DND-41 (cell line): ENCODE results near the gene CYP4A22.
A peak's percentile ranks its signal among the peaks of the same experiment; 100 is the strongest.
"Not testable (repeated sequence)": the region's sequence is repeated elsewhere in the genome, so short reads cannot be mapped to it uniquely, and the experiment has no call there.

Source experiments
- ATAC-seq: fragments of 200-7000 bp; cut with Tn5 transposase; 3 replicates; pipeline ENCODE4 v1.9.1; 2021; ENCODE audit warnings: low read depth; ENCODE audit not compliant: insufficient read depth
- DNase-seq: peaks from one replicate; pipeline ENCODE4 v3.0.0-alpha.2; 2020
- H2AFZ ChIP-seq: 2 replicates; pipeline ENCODE4 v1.6.0; 2012; ENCODE audit warnings: low read depth, low read length
- H3K27ac ChIP-seq: 2 replicates; pipeline ENCODE4 v1.5.1; 2012; ENCODE audit warnings: low read length, inconsistent platforms
- H3K27me3 ChIP-seq: fragments of 200-600 bp; sonication (generic); 2 replicates; pipeline ENCODE4 v1.6.0; 2012; ENCODE audit warnings: low read length, mild to moderate bottlenecking, inconsistent platforms; ENCODE audit not compliant: insufficient read depth, poor library complexity
- H3K36me3 ChIP-seq: 2 replicates; pipeline ENCODE4 v1.5.1; 2012; ENCODE audit warnings: low read length, inconsistent platforms; ENCODE audit not compliant: insufficient read depth
- H3K4me1 ChIP-seq: 2 replicates; pipeline ENCODE4 v1.5.1; 2012; ENCODE audit warnings: mild to moderate bottlenecking, low read length; ENCODE audit not compliant: insufficient read depth
- H3K4me2 ChIP-seq: 2 replicates; pipeline ENCODE4 v1.6.0; 2012; ENCODE audit warnings: mild to moderate bottlenecking, moderate library complexity, low read length, inconsistent platforms; ENCODE audit not compliant: insufficient read depth
- H3K4me3 ChIP-seq, 2 experiments: fragments of 200-600 bp in 1 of 2; shearing (Covaris generic) in 1 of 2; 2 replicates each; pipeline ENCODE4 v1.5.1; 2012 to 2016; ENCODE audit warnings: inconsistent platforms in 2 of 2, low read length in 2 of 2, mild to moderate bottlenecking in 2 of 2, low read depth in 1 of 2, moderate library complexity in 1 of 2
- H3K79me2 ChIP-seq: 2 replicates; pipeline ENCODE4 v1.6.0; 2012; ENCODE audit warnings: low read length, inconsistent platforms; ENCODE audit not compliant: insufficient read depth
- H3K9ac ChIP-seq: 2 replicates; pipeline ENCODE4 v1.6.0; 2012; ENCODE audit warnings: low read depth, mild to moderate bottlenecking, inconsistent platforms, low read length, moderate library complexity
- H3K9me3 ChIP-seq: 2 replicates; pipeline ENCODE4 v1.5.1; 2012; ENCODE audit warnings: low read length, moderate library complexity, mild to moderate bottlenecking, inconsistent platforms; ENCODE audit not compliant: insufficient read depth, severe bottlenecking
- H4K20me1 ChIP-seq: 2 replicates; pipeline ENCODE4 v1.6.0; 2012; ENCODE audit warnings: low read length; ENCODE audit not compliant: insufficient read depth
- CTCF ChIP-seq: IDR thresholded peaks from 2 replicates; pipeline ENCODE4 v1.5.1; 2012; ENCODE audit warnings: borderline replicate concordance, low read length, moderate library complexity, mild to moderate bottlenecking; ENCODE audit not compliant: poor library complexity, severe bottlenecking; ENCODE audit errors: extremely low read depth
- EZH2 ChIP-seq: IDR thresholded peaks from 3 replicates; pipeline ENCODE4 v1.6.1; 2012; ENCODE audit warnings: borderline replicate concordance, low read depth, mild to moderate bottlenecking, moderate library complexity, low read length, inconsistent platforms; ENCODE audit not compliant: severe bottlenecking

Gene CYP4A22

GRCh38 chr1:47137198-47137597 is at the start of gene CYP4A22:
Gene CYP4A22 (plus strand): TSS chr1:47137441. CDS start chr1:47137486, 45 bp downstream.
- Histone ChIP-seq H4K20me1 (no peaks in the 10 kb centered on the region), H3K27ac (no peak within 1 kb of the TSS), H3K9ac (no peak within 1 kb of the TSS), H3K4me3 (no peak within 1 kb of the TSS), H2AFZ (no peak within 1 kb of the TSS), H3K36me3 (no peaks in the 10 kb centered on the region), H3K79me2 (no peaks in the 10 kb centered on the region), H3K9me3 (no peaks in the 10 kb centered on the region), H3K27me3 (peaks cover 6% of the 10 kb centered on the region), H3K4me2 (no peak within 1 kb of the TSS), H3K4me1 (no peaks in the 10 kb centered on the region)
- ATAC-seq, result no peak
- DNase-seq, result no peak
- no peak for TF ChIP-seq CTCF
- no peak for TF ChIP-seq EZH2

GRCh38 chr1:47089356-47089755 is 47.9 kb upstream of the CYP4A22 start:
- H4K20me1 ChIP-seq, H3K27me3 ChIP-seq, H3K9me3 ChIP-seq, H2AFZ ChIP-seq, H3K9ac ChIP-seq, H3K4me3 ChIP-seq, ATAC-seq, H3K36me3 ChIP-seq, H3K4me2 ChIP-seq, H3K79me2 ChIP-seq, H3K4me1 ChIP-seq, H3K27ac ChIP-seq: not testable (repeated sequence)
- peak; percentile 43 for DNase-seq
- TF ChIP-seq CTCF, result peak; percentile 58

- H3K9me3 ChIP-seq, H2AFZ ChIP-seq, H3K9ac ChIP-seq, H3K4me3 ChIP-seq, H3K79me2 ChIP-seq, H3K27ac ChIP-seq, H3K27me3 ChIP-seq, H4K20me1 ChIP-seq, H3K4me2 ChIP-seq, ATAC-seq, H3K36me3 ChIP-seq, DNase-seq, H3K4me1 ChIP-seq: not testable (repeated sequence)
- TF ChIP-seq CTCF, result peak; percentile 32
Measured at GRCh38 chr1:47091476-47091875, 45.8 kb upstream of the CYP4A22 start.

GRCh38 chr1:47104816-47105215 is 32.4 kb upstream of the CYP4A22 start:
- no peak overlapping the region for H3K4me2 ChIP-seq
- ATAC-seq (no peak), DNase-seq (no peak)
- no peak overlapping the region for H2AFZ ChIP-seq
- peaks cover 10% of the 10 kb centered on the region for H3K9me3 ChIP-seq
- no peaks in the 10 kb centered on the region for H3K4me1 ChIP-seq
- H4K20me1 ChIP-seq, result no peaks in the 10 kb centered on the region
- H3K27ac ChIP-seq, result no peak overlapping the region
- no peak overlapping the region for H3K9ac ChIP-seq
- no peaks in the 10 kb centered on the region for H3K27me3 ChIP-seq
- TF ChIP-seq CTCF (no peak), EZH2 (no peak)
- H3K4me3 ChIP-seq, result no peak overlapping the region
- no peaks in the 10 kb centered on the region for H3K36me3 ChIP-seq
- H3K79me2 ChIP-seq, result no peaks in the 10 kb centered on the region
